Type B pancreatic cell (in vitro differentiated cells): Measurements from ENCODE around the gene UTS2B. TPM values are rescaled to one million over a fixed set of nuclear protein-coding genes. Genes with fewer than 3 reads are reported as not detected.

ENCODE experiments used
- DNase-seq: peaks from one replicate; pipeline ENCODE4 v3.0.0; 2021; ENCODE audit warnings: mixed read lengths; ENCODE audit not compliant: unreplicated experiment; ENCODE audit errors: extremely low spot score
- H3K27ac Mint-ChIP-seq: 2 replicates; pipeline ENCODE4 v1.8.0; 2021; ENCODE audit warnings: mild to moderate bottlenecking, mixed read lengths
- H3K27me3 Mint-ChIP-seq: 2 replicates; pipeline ENCODE4 v1.8.0; 2021; ENCODE audit warnings: mixed read lengths
- H3K36me3 Mint-ChIP-seq: 2 replicates; pipeline ENCODE4 v1.8.0; 2021; ENCODE audit warnings: mixed read lengths
- H3K4me1 Mint-ChIP-seq: one replicate; pipeline ENCODE4 v1.8.0; 2021; ENCODE audit warnings: mixed read lengths; ENCODE audit not compliant: unreplicated experiment
- H3K4me3 Mint-ChIP-seq: 2 replicates; pipeline ENCODE4 v1.8.0; 2021; ENCODE audit warnings: mild to moderate bottlenecking, mixed read lengths
- H3K9me3 Mint-ChIP-seq: 2 replicates; pipeline ENCODE4 v1.8.0; 2021; ENCODE audit warnings: mixed read lengths
- CTCF ChIP-seq: fragments of 200-600 bp; sonication (generic); conservative IDR thresholded peaks from 2 replicates; pipeline ENCODE4 v1.5.0; 2021; ENCODE audit warnings: antibody characterized with exemption, mild to moderate bottlenecking
- total RNA-seq: library from RNA; stranded (reverse); gene quantifications from 2 replicates; pipeline ENCODE4 v1.2.1, GENCODE V29; 2021; ENCODE audit warnings: low replicate concordance

The UTS2B gene
- total RNA-seq, 1 donor from 2014 or later, result 0.58 TPM

- H3K27ac Mint-ChIP-seq, result no peak overlapping the region
- DNase-seq, result no peak
- no peaks in the 10 kb centered on the region for H3K9me3 Mint-ChIP-seq
- H3K36me3 Mint-ChIP-seq, result no peaks in the 10 kb centered on the region
- H3K27me3 Mint-ChIP-seq, result no peaks in the 10 kb centered on the region
- no peaks in the 10 kb centered on the region for H3K4me1 Mint-ChIP-seq
- no peak for TF ChIP-seq CTCF
- no peak overlapping the region for H3K4me3 Mint-ChIP-seq
Observed at GRCh38 chr3:191263365-191263764, 67.0 kb downstream of the UTS2B start.

GRCh38 chr3:191262650-191263049, 67.7 kb downstream of the UTS2B start:
- DNase-seq, result no peak

GRCh38 chr3:191261304-191261638, 69.1 kb downstream of the UTS2B start:
- Mint-ChIP-seq H3K9me3 (no peaks in the 10 kb centered on the region), H3K4me3 (no peak overlapping the region), H3K27ac (no peak overlapping the region), H3K27me3 (no peaks in the 10 kb centered on the region), H3K36me3 (no peaks in the 10 kb centered on the region), H3K4me1 (no peaks in the 10 kb centered on the region)
- TF ChIP-seq CTCF, result no peak
- no peak for DNase-seq

More at GRCh38 chr3:191262650-191263049, 67.7 kb downstream of the UTS2B start:
- Mint-ChIP-seq H3K27me3 (no peaks in the 10 kb centered on the region), H3K36me3 (no peaks in the 10 kb centered on the region), H3K9me3 (no peaks in the 10 kb centered on the region), H3K4me1 (no peaks in the 10 kb centered on the region), H3K27ac (no peak overlapping the region), H3K4me3 (no peak overlapping the region)
- TF ChIP-seq CTCF, result no peak

- Mint-ChIP-seq H3K4me1 (no peaks in the 10 kb centered on the region), H3K27ac (no peak overlapping the region)
Observed at GRCh38 chr3:191260431-191261303, 69.7 kb downstream of the UTS2B start.

GRCh38 chr3:191259486-191259885, 70.8 kb downstream of the UTS2B start:
- TF ChIP-seq CTCF, result no peak
- no peak for DNase-seq
- Mint-ChIP-seq H3K4me1 (no peaks in the 10 kb centered on the region), H3K9me3 (no peaks in the 10 kb centered on the region), H3K27ac (no peak overlapping the region), H3K36me3 (no peaks in the 10 kb centered on the region), H3K4me3 (no peak overlapping the region), H3K27me3 (no peaks in the 10 kb centered on the region)

More at GRCh38 chr3:191260431-191261303, 69.7 kb downstream of the UTS2B start:
- no peaks in the 10 kb centered on the region for H3K27me3 Mint-ChIP-seq
- H3K4me3 Mint-ChIP-seq, result no peak overlapping the region
- no peaks in the 10 kb centered on the region for H3K9me3 Mint-ChIP-seq
- no peak for DNase-seq
- TF ChIP-seq CTCF, result no peak
- H3K36me3 Mint-ChIP-seq, result no peaks in the 10 kb centered on the region
